Measurements from ENCODE around the gene TJP1.
A peak's percentile ranks its signal among the peaks of the same experiment; 100 is the strongest.

The TJP1 gene

DNA sequence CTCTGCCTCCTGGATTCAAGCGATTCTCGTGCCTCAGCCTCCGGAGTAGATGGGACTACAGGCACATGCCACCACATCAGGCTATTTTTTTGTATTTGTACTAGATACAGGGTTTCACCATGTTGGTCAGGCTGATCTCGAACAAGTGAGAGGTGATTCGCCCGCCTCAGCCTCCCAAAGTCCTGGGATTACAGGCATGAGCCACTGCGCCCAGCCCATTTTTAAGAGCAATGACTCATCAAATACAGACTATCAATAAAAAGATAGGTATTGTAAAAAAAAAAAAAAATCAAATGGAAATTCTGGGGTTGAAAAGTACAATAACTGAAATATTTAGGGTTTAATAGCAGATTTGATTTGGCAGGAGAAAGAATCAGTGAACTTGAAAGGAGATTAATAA is 129.0 kb downstream of the TJP1 start:
- intact Hi-C loops (cut with DNase I; ENCODE audit: low total_unique reads), result no loop called here
- H3K4me1 ChIP-seq, result no peaks in the 10 kb centered on the region
- H3K36me3 ChIP-seq, result peaks cover 2 to 7% (median 4%) of the 10 kb centered on the region in 3 donors
- no peak for DNase-seq
- H3K9me3 ChIP-seq, result no peaks in the 10 kb centered on the region
- no peaks in the 10 kb centered on the region for H3K27me3 ChIP-seq
- TF ChIP-seq, protein P1, sequence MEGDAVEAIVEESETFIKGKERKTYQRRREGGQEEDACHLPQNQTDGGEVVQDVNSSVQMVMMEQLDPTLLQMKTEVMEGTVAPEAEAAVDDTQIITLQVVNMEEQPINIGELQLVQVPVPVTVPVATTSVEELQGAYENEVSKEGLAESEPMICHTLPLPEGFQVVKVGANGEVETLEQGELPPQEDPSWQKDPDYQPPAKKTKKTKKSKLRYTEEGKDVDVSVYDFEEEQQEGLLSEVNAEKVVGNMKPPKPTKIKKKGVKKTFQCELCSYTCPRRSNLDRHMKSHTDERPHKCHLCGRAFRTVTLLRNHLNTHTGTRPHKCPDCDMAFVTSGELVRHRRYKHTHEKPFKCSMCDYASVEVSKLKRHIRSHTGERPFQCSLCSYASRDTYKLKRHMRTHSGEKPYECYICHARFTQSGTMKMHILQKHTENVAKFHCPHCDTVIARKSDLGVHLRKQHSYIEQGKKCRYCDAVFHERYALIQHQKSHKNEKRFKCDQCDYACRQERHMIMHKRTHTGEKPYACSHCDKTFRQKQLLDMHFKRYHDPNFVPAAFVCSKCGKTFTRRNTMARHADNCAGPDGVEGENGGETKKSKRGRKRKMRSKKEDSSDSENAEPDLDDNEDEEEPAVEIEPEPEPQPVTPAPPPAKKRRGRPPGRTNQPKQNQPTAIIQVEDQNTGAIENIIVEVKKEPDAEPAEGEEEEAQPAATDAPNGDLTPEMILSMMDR (IDR thresholded peaks at IDR 0.05), result no peak
- H3K4me3 ChIP-seq, result no peak overlapping the region
- no peak overlapping the region for H3K27ac ChIP-seq

GRCh38 chr15:29692527-29692926 is 129.7 kb downstream of the TJP1 start:
- Histone ChIP-seq H3K9me3 (no peaks in the 10 kb centered on the region), H3K36me3 (peaks cover 0 to 2% (median 0%) of the 10 kb centered on the region in 3 donors), H3K27ac (no peak overlapping the region), H3K4me1 (no peaks in the 10 kb centered on the region), H3K27me3 (no peaks in the 10 kb centered on the region), H3K4me3 (no peak overlapping the region)
- DNase-seq, result no peak
- TF ChIP-seq, protein P1 (IDR thresholded peaks at IDR 0.05), result no peak
- intact Hi-C loops (cut with DNase I; ENCODE audit: low total_unique reads), result no loop called here

- Histone ChIP-seq H3K27me3 (no peaks in the 10 kb centered on the region), H3K27ac (no peak overlapping the region), H3K36me3 (no peaks in the 10 kb centered on the region), H3K4me3 (no peak overlapping the region), H3K4me1 (no peaks in the 10 kb centered on the region), H3K9me3 (no peaks in the 10 kb centered on the region)
- intact Hi-C loops (cut with DNase I; ENCODE audit: low total_unique reads), result no loop called here
- TF ChIP-seq, protein P1 (IDR thresholded peaks at IDR 0.05), result no peak
- no peak for DNase-seq
Measured at GRCh38 chr15:29690765-29691475, 131.3 kb downstream of the TJP1 start.

DNA sequence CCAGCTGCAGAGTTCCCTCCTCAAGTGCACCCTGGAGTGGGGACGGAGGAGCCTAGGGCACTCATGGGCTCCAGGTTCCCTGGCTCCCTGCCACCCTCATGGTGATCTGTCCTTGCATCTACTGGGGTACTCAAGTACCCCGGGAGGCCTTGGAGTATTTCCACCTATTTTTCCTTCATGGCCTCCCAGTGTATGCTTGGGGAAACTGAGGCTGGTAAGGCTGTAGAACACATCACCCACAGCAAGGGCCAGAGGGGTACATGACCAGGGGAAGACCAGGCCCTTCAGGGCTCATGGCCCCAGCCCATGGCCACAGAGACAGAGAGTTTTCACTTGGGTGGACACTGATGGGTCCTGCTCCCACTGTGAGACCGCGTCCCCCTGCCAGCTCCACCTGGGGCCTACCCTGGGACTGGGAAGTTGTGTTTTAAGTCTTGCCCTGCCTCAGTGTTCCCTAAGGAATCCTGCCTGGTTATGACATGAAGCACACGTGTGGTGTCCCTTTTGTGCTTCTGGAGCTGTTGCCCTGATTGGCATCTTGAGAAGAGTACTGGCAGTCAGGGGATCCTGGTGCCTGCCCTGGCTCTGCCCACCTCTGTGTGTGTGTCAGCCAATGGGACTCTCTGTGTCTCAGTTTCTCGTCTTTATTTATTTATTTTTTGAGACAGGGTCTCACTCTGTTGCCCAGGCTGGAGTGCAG is 132.8 kb downstream of the TJP1 start:
- no peaks in the 10 kb centered on the region for H3K36me3 ChIP-seq
- no peak overlapping the region for H3K4me3 ChIP-seq
- H3K9me3 ChIP-seq, result no peaks in the 10 kb centered on the region
- TF ChIP-seq, protein P1 (IDR thresholded peaks at IDR 0.05), result no peak
- H3K4me1 ChIP-seq, result no peaks in the 10 kb centered on the region
- H3K27me3 ChIP-seq, result no peaks in the 10 kb centered on the region
- DNase-seq, result peak in 1 of 2 donors; percentile 58
- intact Hi-C loops (cut with DNase I; ENCODE audit: low total_unique reads), result no loop called here
- no peak overlapping the region for H3K27ac ChIP-seq

DNA sequence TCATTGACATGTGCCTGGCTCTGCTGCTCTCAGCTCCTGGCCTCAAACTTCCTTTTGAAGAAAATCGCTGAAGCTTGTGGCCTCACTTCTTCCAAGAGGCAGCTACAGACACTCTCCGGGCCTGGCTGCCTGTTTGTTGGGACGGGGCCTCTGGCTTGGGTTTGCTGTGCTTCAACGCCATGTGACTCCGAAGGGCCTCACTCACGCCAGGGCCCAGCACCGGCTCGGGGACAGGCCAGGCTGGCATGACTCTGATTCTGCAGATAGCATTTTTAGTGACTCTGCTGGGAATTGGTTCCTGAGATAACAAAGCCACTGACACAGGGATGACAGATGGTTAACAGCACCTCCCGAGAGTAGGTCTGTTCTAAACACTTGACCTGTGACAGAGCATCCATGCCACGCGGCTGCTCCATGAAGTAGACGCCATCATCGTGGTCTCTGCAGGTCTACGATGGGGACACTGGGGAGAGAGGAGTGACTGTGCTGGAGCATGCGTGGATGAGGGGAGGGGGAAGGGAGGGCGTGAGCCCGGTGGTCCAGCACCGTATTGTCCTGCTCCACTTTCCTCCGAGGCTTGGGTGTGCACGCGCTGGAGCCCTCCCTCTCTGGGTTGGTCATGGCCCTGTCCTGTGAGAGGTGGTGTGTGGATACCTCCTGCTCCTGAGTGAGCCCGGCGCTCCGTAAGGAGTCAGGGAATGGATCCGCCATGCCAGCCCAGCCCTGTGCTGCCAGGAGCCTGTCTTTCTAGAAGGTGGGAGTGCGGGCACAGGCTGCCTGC is 133.6 kb downstream of the TJP1 start:
- no peaks in the 10 kb centered on the region for H3K4me1 ChIP-seq
- no peak overlapping the region for H3K4me3 ChIP-seq
- DNase-seq, result peak in 1 of 2 donors; percentile 59
- H3K27me3 ChIP-seq, result no peaks in the 10 kb centered on the region
- TF ChIP-seq, protein P1 (IDR thresholded peaks at IDR 0.05), result no peak
- intact Hi-C loops (cut with DNase I; ENCODE audit: low total_unique reads), result no loop called here
- H3K36me3 ChIP-seq, result no peaks in the 10 kb centered on the region
- no peaks in the 10 kb centered on the region for H3K9me3 ChIP-seq
- no peak overlapping the region for H3K27ac ChIP-seq

Data from tibial artery (tissue), 4 donors.